HCEC 1CT (cell line): ENCODE measurements around the gene SIAE.

Experiments used
- DNase-seq: peaks from one replicate; pipeline ENCODE4 v3.0.0-alpha.2; 2017

Gene SIAE, protein sequence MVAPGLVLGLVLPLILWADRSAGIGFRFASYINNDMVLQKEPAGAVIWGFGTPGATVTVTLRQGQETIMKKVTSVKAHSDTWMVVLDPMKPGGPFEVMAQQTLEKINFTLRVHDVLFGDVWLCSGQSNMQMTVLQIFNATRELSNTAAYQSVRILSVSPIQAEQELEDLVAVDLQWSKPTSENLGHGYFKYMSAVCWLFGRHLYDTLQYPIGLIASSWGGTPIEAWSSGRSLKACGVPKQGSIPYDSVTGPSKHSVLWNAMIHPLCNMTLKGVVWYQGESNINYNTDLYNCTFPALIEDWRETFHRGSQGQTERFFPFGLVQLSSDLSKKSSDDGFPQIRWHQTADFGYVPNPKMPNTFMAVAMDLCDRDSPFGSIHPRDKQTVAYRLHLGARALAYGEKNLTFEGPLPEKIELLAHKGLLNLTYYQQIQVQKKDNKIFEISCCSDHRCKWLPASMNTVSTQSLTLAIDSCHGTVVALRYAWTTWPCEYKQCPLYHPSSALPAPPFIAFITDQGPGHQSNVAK

DNA sequence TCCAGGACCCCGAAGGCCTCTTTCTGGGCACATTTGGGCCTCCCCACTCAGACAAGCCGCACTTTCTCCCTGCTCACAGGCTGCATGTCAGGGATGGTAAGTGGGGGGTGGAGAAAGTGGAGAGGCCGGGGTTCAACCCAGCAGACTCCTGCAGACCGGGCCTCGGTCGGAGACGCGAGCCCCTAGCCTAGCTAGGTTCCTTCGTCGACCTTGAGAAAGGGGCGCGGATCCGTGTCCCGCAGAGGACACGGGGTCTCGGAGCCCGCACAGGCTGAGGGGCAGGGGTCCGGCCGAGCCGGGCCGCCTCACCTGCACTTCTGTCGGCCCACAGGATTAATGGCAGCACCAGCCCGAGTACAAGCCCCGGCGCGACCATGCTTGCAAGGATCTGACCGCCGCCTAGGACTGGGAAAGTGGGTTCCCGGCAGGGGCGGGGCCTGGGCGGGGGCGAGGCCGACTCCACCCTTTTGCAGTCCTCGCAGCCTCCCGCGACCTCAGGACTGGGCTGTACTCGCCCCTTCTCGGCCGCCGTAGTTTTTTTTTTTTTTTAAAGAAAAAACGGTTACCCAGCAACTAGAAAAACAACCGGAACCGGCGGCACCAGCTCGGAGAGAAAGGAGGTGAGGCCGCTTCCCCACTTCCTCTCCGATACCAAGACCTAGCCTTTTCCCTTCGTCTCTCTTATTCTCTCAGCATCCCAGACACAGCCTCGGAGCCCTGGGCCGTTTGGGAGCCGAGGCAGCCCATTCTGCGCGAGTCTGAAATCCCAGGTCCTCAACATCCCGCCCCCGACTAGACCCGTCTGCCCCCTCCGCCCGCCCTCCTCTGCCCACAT, at the start of gene SIAE, which contains the start of gene SPA17:
SIAE (minus strand) TSS at position 407 of the 835 bp plus-strand sequence; CDS start at position 376, 31 bp downstream.
SPA17 (plus strand) TSS at position 572 of the 835 bp plus-strand sequence. CDS start 1,361 bp downstream, outside the sequence.
- DNase-seq: peak; percentile 92

DNA sequence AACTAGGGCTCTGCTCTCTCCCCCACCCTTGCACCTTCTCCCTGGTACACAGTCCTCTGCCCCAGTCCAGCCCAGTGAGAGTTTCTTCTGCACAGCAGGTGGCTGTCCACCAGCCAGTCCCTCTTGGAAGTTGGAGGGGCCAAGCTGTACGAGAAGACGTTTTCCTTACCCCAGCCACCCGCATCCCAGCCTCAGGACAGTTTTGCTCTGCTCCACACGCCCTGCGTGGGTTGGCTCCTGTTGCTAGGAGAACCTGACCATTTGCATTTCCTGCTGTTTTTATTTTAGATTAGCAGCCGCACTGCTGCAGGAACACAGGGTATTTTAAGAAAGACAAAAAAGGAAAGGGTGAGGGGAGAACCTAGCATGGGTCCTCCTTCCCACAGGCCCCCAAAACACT, 48.6 kb upstream of the SIAE start:
- no peak for DNase-seq

DNA sequence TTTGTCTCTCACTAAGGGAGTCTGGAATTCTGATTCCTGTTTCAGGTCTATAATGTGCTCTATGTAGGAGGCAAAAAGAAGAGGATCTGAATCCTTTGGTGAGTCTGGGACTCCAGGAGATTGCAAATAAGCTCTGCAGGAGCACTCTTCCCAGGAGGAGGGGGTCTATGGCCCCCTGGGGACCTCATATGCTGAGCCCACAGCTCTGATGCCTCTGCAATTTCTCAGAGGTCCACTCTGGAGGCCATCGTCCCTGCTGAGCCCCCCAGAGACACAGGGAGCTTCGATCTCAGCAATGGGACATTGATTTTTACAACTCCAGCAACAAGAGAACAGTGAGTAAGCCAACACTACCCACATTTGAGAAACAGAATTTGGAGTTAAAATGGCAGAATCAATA, 46.0 kb upstream of the SIAE start:
- no peak for DNase-seq

DNA sequence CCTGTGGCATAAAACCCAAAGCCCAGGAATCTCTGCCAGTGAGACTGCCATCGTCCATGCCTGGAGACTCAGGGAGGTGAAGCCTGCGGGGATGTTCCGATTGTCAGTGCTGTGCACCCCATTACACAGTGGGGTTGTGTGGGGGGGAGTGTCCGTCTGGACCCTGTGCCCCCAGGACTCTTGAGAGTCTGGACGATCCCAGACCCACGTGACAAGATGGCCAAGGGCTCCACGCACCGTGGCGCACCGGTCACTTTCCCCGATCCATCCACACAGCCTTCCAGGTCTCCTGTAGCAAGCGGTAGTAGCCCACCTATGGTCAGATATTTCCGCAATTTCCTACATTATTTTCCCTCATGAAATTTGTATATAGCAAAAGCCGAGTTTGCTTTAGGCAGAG, 45.3 kb upstream of the SIAE start:
- DNase-seq: no peak

DNA sequence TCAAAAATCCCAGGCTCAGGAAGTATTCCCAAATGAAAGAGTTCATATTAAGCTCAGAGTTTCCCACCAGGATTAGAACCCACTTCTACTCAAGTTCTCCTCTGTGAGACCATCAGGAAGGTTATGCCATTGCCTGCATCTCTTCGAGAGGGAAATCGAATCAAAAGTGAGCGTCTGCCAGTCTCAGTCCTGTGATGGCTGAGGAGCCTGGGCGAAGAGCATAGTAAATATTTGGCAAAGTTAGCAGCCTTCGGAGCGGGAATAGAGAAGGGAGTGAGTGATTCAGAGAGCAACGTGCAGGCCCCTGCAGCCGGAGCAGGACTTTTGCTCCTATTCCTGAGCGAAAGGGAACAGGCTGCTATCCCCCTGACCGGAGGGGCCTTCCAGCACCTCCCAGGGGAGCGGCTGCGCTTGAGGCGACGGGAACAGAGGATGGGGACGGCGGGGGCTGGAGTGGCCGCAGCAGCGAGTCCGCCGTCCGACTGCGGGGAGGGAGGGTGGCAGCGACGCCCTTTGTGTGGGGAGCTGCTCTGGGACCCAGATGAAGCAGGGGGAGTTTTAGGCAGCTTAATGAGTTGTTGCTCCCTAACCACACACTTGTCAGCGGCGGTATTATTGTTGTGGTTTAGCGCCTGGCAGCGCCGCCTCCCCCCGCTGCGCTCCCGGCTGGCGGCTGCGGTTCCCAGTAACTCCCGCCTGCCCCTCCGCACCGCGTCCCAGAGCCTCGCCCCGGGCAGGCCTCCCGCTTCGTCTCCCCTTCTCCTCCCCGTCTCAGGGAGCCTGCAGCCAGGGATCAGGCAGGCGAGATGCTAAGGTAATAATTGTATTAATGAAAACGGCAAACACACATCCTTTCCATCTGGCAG, 44.5 kb upstream of the SIAE start:
- peak; percentile 35 for DNase-seq

DNA sequence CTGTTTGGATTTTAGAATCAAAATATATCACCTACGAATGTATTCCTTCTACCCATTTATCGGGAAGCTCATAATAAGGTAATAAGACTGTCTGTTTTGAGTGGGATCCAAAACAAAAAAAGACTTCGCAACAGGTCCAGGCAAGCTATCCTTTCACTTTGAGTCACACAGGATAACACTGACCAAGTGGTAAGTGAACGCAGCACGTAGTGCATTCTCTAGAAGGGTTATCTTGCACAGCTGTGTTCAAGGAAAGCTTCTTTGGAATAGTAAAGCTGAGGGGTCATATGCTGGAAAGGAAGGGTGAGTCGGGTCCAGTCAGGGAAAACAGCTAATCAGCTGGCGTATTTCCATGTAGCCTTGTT, 43.9 kb upstream of the SIAE start:
- DNase-seq: no peak

DNA sequence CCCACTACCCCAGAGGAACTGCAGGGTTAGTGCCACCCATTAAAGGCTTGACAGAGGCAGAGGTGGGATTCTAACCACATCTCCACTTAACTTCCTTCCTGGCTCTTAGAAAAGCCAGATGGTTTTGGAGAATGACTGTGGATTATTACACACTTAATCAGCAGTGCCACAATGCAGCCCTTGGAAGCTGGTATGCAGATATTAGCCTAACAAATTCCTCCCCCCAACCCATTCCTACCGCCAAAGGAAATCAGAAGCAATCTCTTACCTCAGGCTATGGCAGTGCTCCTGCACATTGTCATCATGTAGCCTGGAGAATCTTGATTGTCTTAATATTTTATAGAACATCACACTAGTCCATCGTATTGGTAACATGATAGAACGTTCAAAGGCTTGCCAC, 43.1 kb upstream of the SIAE start:
- DNase-seq: no peak

DNA sequence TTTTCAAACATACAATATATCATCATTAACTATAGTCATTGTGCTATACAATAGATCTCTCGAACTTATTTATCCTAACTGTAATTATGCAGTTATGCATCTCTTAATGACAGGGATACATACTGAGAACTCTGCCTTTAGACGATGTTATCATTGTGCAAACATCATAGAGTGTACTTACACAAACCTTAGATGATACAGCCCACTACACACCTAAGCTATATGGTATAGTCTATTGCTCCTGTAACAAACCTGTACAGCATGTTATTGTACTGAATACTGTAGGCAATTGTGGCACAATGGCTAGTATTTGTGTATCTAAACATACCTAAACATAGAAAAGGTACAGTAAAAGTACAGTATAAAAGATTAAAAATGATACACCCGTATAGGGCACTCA, 38.9 kb upstream of the SIAE start:
- no peak for DNase-seq

DNA sequence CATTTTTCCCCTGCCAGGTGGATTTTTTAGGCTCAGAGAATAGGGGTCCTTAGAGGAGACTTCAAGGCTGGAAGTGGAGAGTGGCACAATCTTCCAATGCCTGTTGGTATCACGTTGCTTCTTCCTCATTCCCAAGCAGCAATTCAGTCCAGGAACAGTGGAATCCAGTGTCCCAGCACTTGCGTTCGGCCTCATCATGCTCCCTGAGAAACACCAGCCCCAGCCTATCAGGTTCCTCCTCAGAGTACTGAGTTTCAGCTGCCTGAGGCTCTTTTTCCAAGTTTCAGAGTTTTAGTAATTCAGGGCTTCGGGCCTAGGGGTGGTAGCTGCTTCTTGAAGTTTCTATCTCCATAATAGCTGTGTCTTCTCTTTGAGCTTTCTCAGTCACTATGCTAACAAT, 34.3 kb upstream of the SIAE start:
- no peak for DNase-seq

DNA sequence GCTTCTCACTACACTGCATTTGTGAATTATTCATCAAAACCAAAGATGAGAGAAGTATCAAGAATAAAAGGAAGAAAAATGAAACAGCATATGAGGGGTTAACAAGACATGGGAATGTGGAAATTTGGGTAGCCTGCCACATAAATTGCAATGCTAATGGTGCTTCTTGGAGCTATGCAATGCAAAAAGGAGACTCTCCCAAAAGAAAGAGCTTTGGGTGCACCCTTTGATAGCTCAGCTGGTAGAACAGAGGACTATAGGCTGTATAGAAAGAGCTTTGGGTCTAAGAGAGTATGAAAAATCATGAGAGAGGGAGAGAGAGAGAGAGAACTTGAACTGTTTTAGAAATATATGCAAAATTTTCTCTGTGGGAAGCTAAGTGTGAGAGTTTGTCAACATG, 26.5 kb upstream of the SIAE start:
- DNase-seq: no peak

DNA sequence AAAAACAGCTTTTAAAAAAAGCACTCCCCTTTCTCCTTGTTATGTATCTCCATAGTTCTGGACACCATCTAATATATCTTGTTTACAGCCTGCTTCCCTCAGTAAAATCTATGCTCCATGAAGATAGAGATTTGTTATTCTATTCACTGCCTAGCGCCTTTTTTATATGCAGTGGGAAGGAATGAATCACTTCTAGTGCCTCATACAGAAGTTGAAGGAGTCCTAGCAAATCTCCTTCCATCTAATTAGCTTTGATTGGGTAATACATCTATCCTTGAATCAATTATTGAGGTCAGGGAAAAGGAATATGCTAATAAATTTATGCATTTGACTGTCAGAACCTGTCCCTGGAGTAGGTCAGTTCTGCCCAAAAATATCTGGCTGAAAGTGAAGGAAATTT, 26.0 kb upstream of the SIAE start:
- DNase-seq: no peak

DNA sequence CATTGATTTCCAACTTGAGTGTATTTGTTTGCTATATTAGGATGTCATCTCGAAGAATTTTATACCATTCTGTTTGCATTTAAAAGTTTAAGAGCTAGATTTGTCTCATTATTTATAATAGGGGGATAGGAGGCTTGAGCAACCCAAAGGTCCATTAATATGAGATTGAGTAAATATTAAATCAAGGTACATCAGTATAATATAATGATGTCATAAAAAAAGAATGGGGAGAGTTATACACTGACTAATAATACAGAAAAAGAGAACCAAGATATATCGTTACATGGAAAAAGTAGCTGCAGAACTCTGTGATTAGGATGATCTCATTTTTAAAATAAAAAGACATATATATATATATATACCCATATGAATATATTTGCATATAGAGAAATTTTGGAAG, 19.6 kb upstream of the SIAE start:
- no peak for DNase-seq

DNA sequence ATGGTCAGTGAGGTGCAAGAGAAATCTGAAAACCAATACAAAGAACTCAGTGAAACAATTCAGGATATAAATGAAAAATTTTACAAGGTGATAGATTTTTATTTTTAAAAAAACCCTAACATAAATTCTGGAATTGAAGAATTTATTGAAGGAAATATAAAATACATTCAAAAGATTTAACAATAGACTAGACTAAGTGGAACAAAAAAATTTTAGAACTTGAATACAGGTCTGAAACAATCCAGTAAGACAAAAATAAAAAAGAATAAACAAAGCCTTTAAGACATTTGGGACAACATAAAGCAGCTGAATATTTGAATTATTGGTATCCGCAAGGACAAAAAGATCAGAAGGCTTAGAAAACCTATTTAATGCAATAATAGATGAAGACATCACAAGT, 8.9 kb upstream of the SIAE start:
- no peak for DNase-seq

DNA sequence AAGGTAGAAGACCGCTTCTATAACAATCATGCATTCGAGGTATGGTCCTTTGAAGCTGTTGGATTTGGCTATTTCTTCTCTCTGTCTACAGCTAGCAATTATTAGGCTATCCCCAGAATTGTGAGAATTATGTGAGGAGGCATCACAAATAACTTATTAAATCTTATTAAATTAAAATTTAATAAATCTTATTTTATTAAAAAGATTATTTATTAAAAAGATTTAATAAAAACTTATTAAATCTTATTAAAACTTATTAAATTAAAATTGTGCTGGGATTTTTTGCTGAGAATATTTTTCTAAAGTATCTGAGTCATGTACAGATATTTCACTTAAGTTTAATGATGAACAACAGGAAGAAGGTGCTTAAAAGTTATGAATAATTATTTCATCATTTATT, 7.9 kb upstream of the SIAE start:
- no peak for DNase-seq

DNA sequence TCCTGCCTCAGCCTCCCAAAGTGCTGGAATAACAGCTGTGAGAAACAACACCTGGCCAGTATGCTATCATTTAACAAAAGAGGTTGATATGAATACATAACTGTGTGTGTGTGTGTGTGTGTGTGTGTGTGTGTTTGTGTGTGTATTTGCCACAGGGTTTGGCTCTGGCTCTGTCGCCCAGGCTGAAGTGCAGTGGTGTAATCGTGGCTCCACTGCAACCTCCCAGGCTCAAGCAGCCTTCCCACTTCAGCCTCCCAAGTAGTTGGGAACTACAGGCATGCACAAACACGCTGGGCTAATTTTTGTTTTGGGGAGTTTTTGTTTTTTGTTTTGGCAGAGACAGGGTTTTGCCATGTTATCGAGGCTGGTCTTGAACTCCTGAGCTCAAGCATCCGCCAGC, 4.9 kb upstream of the SIAE start:
- DNase-seq: no peak

DNA sequence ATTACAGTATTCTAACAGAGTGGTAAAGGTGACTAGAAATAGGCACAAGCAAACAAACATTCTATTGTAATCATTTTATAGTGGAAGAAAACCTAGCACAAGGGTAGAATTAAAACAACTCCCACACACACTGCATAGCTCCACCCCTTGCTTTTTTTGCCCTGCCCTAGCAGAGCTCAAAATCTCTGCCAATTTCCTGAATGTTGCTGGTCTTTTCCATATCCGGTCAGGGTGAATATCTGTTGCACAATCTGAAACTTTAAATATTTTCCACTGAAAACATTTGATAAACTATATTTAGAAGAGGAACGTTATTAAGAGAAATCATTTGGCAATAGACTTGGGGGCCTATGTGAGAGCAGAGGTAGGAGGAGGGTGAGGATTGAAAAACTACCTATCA, 2.8 kb upstream of the SIAE start:
- DNase-seq: peak; percentile 77

DNA sequence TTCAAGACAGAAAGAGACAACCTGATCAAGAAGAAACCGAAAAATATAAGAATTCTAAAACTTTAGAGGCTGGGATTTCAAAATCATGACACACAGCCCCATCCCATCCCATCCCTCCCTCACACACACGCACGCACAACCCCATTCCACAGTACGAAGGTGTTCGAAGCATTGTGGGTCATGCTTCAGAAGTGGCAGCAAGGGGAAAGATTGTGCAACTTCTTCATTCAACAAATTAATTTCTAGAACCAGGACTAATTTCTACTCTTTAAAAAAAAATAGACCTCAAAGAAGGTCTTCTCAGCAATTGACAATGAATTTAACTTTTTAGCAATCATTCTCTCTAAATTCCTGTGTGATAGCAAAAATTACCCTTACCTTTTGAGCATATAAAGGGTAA, 1.0 kb upstream of the SIAE start:
- DNase-seq: no peak

DNA sequence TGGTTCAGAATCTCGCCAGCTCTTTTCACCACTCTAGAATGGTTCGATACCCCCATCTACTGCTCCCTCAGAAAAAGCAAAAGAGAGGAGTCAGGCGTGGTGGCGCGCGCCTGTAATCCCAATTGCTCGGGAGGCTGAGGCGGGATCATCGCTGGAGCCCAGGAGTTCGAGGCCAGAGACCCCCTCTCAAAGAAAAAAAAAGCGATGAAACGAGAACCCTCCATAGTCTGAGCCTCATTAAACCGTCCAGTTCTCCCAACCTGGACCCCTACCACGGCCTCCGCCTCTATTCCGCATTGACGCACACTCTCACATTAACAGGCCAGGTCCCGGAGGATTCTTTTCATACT, 604 bp upstream of the SIAE start:
- no peak for DNase-seq

DNA sequence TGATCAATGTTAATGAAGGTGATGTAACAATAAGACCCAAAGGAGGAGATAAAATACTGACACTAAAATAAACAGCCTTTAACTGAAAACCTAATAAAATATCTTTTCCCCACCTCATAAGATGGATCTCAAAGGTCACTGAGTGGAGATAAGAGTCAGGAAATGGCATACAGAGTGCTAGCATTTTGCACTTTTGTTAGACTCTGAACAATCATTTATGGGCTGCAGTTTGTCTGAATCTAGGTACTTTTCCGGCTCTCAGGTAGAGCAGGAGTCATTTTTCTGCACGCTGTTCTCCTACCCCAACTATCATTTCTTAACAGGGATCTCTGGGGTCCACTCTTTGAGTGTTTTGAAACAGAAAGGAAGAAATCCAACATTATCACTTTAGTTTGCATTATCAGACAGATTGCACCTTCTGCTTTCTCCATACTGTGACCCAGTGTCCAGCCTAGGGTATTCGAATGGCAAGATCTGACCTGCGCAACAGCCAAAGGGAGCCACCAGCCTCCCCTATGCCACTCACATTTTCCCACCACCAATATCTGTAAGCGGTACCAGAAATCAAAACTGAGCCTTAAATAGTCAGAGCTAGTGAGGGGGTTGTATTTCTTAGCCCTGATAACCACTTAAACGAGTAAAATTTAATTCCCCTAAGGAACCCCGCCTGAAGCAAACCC, 863 bp downstream of the SIAE start:
- DNase-seq: no peak

DNA sequence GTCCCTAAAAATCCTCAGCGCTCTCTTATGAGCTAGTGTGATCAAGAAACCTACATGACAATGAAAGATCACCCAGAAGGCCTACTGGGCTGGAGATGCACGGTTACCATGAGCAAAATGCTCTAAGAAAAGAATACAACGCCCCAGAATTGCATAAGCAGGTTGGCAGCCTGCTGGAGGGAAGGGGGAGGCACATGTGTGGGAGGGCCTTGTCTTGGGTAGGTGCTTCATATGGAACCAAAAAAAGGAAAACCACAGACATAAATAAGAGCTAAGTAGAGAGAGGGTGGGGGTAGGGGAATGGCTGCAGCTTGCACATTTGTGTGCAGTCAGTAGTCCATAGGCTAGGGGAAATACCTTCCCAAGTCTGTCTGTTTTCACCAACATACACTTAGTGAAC, 2.8 kb downstream of the SIAE start:
- no peak for DNase-seq

DNA sequence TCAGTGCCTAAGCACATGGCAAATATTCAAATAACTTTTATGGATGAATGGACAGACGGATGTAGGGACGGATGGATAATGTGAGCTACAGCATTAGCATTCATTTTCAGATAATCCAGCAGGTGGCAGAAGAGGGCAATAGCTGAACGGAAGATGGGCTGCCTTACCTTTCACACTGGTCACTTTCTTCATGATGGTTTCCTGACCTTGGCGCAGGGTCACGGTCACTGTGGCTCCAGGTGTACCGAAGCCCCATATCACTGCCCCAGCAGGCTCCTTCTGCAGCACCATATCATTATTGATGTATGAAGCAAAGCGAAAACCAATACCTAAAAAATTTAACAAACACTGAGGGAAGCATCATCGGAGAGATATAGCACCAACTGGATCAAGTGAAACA, 4.3 kb downstream of the SIAE start:
- DNase-seq: peak; percentile 33

DNA sequence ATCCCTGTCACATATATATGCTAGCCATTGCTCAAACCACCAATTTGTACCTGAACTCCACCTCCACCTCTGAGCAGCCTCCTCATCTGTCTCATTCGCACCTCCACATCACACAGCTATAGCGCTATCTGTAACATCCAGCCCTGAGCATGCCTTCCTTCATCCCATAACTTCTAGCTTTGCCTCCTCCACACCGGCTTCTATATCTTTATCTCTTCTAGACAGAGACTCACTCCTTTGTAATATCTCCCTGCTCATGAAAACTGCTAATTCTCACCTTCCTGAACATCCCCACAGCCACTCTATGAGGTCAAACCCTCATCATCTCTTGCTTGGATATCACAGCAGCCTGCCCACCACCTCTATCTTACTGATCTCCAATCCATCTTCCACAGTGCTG, 5.9 kb downstream of the SIAE start:
- no peak for DNase-seq

DNA sequence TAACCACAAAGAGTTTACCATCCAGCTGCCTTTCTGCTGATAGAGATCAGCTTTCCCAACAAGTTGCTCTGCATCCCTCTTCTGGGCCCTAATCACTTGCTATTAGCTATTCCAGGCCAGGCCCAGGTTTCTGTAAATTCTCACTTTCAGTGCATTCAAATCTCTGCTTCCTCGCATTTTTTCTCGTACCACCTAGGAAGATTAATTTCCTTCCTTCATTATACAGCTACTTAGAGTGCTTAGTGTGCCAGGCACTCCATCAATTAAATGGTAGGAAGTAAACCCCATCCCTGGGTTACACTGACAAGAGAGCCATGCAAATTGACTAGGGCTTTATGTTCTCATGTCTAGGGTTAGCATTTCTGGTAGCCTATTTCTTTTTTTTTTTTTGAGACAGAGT, 9.7 kb downstream of the SIAE start:
- no peak for DNase-seq
